ENCODE data around the gene MTG2.

MTG2 gene

DNA sequence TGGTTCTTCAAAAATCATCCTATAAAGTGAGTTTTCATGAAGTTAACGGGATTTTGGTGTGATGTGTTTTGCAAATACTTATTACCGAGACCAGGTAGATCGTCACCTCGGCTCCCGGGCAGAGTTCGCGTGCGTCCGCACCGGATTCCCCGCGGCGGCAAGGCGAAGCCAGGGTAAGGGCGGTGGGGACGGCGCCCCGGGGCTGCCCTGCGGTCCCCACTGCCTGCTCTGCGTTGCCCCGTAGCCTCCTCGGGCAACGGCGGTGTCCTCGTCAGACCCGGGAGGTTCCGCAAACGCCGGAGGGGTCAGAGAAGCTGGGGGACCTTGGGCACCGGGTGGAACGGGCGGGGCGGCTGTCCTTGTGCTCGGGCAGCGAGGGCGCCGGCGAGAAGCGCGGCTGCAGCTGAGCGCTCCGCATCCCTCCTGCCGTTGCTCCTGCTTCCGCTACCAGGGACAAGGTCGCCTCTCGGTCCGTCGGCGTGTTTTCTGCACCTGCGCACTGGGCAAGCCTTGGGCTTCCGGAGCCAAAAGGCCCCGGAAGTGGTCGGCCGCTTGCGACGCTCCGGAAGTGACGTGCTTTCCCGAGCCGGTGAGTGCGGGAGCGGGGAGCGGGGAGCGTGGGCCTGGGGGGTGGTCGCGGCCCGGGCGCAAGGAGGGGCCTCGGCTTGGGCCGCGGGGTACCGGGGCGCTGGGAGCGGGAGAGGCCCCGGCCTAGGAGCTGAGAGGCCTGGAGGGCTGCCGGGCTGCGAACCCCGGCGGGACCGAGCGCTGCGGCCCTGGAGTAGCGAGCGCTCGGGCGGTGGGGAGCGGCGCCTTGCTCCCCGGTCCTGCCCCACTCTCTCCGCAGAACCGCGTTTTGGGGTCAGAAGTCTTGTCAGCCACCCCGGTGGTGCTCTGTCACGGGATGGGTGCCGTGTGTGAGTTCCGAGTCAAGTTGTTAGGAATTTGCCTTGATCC is at the start of gene MTG2:
Gene MTG2, plus strand, starts transcription at position 560 of the 957 bp plus-strand sequence. CDS start 10,393 bp downstream, outside the sequence.
- peak; percentile 99 for DNase-seq (ENCODE audit: low spot score)

- DNase-seq (ENCODE audit: low spot score): no peak
Measured at GRCh38 chr20:62133051-62133845, 49.6 kb upstream of the MTG2 start.

GRCh38 chr20:62133864-62134263 is 49.0 kb upstream of the MTG2 start:
- DNase-seq (ENCODE audit: low spot score): peak; percentile 40

DNA sequence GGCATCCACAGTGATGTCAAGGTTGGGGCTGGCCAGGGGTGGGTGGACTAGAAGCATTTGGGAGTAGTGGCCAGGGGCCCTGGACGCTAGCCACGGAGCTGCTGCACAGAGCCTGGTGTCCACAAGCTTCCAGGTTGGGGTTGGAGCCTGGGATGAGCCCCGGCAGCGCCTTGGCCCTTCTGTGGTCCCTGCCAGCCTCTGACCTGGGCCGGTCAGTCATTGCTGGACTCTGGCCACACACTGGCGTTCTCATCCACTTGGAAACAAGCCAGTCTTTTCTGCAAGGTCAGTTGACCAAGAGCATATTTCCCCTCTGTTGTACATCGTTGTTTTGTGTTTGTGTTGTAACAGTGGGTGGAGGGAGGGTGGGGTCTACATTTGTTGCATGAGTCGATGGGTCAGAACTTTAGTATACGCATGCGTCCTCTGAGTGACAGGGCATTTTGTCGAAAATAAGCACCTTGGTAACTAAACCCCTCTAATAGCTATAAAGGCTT is 48.0 kb upstream of the MTG2 start:
- no peak for DNase-seq (ENCODE audit: low spot score)

- DNase-seq (ENCODE audit: low spot score): no peak
Measured at GRCh38 chr20:62135573-62136266, 47.1 kb upstream of the MTG2 start.

DNA sequence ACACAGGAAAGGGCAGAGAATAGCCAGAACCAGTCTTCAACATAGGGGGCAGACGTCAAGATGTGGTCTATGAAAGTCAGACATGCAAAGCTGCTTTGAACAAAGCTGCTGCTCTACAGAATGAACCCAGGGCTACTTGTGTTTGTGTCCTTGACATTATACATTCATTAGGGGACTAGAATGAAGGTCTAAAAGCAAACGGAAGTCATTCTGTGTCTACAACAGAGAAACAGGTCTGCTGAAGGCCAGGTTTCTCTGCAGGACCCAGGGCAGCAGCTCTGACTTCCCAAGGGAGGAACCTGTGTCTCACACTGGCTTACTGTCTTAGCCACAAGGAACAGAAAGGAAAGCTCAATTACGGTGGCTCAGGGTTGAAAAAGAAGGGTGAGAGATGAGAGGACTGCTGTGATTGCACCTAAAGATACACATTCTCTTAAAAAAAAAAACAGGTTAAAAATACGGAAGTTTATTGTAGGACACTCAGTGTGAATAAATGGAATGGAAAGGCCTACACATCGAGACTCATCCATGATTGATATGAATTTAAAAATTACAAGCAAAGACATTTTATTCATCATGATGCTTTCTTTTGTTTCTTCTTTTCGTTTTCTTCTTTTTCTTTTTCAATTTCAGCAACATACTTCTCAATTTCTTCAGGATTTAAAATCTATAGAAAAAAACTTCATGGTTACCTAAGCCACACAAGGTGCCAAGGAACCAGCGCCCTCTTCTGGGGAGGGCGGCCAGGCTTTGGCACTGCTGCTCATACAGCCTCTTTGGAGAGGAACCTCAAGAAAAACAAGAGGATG is 46.3 kb upstream of the MTG2 start:
- peak; percentile 80 for DNase-seq (ENCODE audit: low spot score)

- no peak for DNase-seq (ENCODE audit: low spot score)
Measured at GRCh38 chr20:62137092-62137384, 45.8 kb upstream of the MTG2 start.

DNA sequence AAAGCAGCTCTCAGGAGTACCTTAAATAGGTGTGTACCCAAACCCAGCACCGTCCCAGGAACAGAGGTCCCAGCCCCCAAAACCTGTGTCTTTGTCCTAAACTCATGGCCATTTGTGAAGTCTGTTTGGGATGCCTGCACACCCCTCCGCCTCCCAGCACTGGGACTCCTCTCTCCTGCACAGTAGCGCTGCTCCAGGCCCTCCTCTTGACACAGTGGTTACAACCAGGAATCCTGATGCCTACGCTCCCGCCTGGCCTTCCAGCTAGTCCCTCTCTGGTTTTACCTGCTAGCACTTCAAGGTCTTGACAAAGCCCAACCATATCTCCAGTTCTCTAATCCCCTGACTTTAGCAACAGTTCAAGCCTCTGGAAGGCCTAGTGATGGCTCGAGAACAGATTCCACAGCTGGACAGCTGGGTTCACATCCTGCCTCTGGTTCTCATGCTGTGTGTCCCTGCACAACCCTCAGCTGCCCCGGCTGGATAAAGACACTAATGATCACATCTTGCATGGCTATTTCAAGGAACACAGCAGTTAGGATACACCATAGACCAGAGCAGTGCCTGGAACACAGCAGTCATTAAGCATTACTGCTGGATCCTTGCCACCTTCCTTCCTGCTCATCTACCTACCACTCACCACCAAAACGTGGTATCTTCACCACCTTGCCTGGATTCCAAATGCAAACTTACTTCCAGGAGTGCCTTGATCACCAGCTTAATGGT is 45.2 kb upstream of the MTG2 start:
- no peak for DNase-seq (ENCODE audit: low spot score)

- DNase-seq (ENCODE audit: low spot score): no peak
Measured at GRCh38 chr20:62138204-62138543, 44.7 kb upstream of the MTG2 start.

DNA sequence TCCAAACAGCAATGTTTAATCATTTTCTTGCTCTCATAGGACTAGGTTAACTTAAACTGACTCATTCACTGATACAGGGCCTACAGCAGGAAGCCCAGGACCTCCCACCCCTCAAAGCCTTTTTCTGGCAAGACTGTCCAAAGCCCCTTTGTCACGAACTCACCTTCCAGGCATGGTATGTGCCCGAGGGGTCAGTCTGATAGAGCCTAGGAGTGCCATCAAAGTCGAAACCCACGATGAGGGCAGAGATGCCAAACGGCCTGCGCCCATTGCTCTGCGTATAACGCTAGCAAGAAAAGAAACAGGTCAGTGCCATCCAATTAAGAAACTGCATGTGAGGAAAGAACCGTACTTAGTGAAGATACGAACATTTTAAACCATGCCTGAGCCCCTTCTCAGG is 43.9 kb upstream of the MTG2 start:
- DNase-seq (ENCODE audit: low spot score): no peak

- DNase-seq (ENCODE audit: low spot score): no peak
Measured at GRCh38 chr20:62139636-62140035, 43.2 kb upstream of the MTG2 start.

DNA sequence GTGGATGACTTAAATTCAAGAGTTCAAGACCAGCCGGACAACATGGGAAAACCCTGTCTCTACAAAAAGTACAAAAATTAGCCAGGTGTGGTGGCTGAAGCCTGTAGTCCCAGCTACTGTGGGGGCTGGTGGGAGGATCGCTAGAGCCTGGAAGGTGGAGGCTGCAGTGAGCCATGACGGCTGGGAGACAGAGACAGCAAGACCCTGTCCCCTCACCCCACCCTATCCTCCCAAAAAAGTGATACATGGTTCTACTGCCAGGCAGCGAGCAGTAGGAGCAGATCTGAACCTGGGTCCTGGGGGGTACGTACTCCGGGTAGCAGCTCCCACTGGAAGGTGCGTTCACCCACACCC is 41.8 kb upstream of the MTG2 start:
- no peak for DNase-seq (ENCODE audit: low spot score)

GRCh38 chr20:62141397-62142251 is 41.2 kb upstream of the MTG2 start:
- DNase-seq (ENCODE audit: low spot score): peak; percentile 64

DNA sequence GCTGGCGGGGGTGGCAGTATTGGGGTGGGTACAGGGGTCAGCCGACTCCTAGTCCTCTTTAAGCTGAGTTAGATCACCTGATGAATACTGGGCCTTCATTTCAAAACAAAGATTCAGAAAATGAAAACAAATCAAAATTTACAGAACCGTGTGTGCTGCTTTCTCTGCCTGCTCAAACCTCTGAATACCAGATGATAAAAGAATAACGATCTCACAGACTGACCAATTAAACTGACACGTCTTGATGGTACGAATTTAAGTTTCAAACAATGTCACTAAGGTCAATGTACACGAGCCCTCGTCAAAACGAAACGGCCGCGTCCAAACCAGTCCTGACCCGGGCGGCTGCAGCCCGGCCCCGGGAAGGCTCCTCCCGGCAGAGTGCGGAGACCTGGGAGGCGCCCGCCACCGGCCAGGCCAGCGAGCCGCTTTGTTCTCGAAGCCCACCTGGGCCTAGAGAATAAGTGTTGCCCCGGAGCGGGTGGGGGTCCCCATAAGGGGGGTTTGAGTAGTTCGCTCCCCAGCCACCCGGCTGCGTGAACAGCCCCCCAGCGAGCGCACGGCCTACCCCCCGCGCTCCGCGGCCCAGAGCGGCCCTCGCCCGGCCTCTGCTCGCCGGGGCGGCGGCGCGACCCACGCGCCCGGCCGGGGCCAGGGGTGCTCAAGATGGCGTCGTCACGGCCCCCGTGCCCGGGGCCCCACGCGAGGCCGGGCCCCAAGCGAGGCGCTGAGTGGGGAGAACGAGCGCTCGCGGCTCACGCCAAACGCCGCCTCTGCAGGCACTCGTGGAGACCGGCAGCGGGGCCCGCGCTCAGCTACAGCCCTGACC is 40.4 kb upstream of the MTG2 start:
- no peak for DNase-seq (ENCODE audit: low spot score)

DNA sequence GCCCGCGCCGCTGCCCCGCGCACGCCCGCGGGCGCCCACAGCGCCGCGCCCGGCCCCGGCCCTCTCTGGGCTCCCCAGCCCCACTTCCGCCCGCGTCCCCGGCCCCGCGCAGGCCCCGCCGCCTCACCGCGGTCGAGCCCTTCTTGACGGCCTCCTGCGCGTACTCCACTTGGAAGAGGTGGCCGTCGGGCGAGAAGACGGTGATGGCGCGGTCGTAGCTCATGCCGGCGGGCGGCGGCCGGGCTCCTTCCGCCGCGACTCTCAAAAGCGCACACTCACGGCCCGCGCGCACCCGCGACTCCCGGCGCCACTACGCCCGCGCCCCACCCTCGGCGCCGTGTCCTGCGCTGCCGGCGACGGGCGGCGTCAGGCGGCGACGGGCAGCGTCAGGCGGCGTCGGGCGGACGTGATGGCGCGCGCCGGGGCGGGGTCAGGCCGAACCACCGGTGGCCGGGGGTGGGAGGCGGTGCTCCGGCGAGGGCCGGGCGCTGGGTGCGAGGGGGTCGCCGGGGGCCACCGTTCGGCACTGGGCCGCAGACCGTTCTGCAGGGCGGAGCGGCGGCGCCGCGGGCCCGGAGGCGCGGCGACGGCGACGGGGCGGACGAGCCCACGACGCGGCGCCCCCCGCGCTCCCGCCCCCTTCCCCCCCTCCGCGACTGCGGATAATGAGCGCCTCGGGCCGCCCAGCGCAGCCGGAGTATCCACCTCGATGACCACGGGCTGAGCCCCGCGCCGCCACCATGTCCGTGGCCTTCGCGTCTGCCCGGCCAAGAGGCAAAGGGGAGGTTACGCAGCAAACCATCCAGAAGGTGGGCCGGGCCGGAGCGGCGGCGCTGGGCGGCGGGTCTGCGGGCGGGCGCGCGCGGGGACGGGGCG is 39.5 kb upstream of the MTG2 start, which contains the start of the genes PSMA7 and SS18L1:
Gene PSMA7, minus strand, starts transcription at position 314 of the 876 bp plus-strand sequence. Its CDS starts 91 bp downstream, at position 223.
Gene SS18L1, plus strand, starts transcription at position 689 of the 876 bp plus-strand sequence. Its CDS starts 52 bp downstream, at position 741.
- DNase-seq (ENCODE audit: low spot score): peak; percentile 91

GRCh38 chr20:62143957-62144825 is 38.6 kb upstream of the MTG2 start:
- DNase-seq (ENCODE audit: low spot score): peak; percentile 71

DNA sequence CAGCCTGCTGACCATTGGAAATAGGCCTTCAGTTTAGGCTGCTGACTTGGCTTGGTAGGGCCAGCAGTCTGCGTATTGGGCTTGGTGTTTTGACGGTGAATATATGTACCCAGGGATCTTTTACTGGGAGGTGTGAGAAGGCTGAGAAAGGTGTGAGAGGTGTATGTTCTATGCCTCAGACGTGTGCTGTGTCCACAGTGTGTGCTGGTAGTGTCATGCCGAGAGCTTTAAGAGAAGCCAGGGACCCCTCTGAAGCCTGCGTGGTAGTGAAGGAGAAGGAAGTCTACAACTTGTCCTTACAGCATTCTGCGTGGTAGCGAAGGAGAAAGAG is 37.2 kb upstream of the MTG2 start:
- no peak for DNase-seq (ENCODE audit: low spot score)
